GM18951 (cell line): ENCODE results near the gene IL36G.

Source experiments
- POLR2A ChIP-seq: IDR thresholded peaks from 4 replicates; pipeline ENCODE4 v1.6.1; 2011; ENCODE audit warnings: mild to moderate bottlenecking; ENCODE audit not compliant: insufficient read length, insufficient read depth; ENCODE audit errors: extremely low read depth
- in situ Hi-C: fragments of 300-500 bp; cut with MboI; formaldehyde crosslinking; loops from one replicate; pipeline ENCODE4 v1.12.0; 2022; ENCODE audit warnings: low sequenced_read_pairs, mixed read lengths, inconsistent platforms; ENCODE audit not compliant: unreplicated experiment

IL36G gene

DNA sequence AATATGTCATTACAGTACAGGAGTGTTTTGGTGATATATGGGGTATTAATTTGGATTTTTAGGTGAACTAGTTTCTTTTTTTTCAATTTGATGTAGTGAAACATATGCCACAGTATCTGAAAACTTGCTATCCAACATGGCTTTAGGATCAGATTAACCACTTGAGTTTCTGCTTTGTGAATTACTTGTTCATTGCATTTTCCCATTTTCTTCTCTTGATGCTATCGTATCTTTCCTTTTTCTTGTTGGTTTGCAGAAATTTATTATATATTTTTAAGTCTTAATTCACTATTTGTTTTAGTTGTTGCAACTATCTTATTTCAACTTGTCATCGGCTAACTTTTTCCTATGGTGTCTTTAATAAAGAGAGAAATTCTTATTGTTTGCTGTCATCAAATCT, 36.3 kb downstream of the IL36G start:
- in situ Hi-C loops, result no loop called here
- TF ChIP-seq POLR2A, result no peak

DNA sequence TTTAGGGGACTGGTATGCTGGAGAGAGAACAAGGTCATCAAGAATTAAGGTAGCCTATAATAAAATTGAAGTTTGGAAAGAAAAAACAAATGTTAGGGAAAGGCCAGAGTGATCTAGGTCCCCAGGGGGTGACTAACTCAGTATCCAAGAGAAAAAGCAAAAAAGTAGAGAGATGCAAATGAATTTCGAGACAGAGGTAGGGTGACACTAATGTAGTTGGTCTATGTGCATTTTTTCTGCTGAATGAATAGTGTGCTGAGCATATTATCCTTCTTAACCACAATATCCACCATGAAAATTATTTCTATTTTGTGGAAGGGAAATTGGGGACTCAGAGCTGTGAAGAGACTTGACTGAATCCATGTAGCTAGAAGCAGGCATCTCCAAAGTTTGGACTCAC, 37.2 kb downstream of the IL36G start:
- TF ChIP-seq POLR2A, result no peak
- in situ Hi-C loops, result no loop called here

DNA sequence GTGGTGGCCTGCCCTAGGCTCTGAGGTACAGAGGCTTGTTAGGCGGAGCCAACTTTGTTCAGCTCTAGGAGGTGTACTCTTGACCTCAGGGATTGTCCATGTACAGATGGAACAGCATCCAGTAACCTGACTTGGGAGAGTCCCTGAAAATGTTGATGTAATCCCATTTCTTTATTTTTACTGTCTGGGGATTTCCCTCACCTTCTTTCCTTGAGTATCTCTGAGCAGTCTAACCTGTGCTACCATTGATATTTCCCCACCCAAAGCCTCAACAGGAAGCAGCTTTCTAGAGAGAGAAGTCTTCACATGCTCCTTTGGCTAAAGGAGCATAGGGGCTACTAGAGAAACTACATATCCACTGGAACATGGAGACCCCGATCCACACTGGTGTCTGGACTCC, 37.8 kb downstream of the IL36G start:
- in situ Hi-C loops, result no loop called here

DNA sequence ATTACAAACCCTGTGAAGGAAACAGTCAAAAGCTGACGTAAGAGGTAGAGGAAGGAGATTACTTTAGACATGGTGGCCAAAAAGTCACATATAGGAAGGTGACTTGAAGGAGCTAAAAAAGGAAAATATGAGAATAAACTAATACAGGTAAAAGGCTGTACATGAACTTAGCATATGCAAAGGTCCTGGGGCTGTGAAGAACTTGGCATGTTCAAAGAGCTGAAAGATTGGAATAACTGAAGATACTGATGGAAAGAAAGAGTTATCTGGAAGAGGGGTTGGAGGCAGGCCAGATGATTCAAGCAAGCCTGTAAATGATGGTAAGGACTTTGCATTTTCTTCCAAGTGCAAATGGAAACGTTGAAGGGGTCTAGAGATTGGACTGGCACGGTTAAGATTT, 40.7 kb downstream of the IL36G start:
- in situ Hi-C loops, result no loop called here
- TF ChIP-seq POLR2A, result no peak

More for the DNA sequence above, 37.8 kb downstream of the IL36G start:
- no peak for TF ChIP-seq POLR2A

DNA sequence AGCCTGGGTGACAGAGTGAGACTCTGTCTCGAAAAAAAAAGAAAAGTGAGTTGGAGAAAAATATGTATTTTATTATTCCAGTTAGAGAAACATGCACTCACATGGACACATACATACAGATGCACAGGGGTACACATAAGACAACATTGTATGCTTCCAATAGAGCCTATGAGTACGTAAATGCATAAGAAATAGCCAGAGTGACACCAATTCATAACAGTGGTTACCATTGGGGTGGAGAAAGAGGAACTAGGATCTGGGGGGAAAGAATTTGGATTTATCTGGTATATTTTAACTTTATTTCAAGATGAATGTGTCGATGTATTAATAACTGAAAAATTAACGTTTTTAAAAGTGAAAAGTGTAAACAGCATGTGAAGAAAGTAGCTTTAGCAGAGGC, 43.5 kb downstream of the IL36G start:
- in situ Hi-C loops, result no loop called here
- TF ChIP-seq POLR2A, result no peak

DNA sequence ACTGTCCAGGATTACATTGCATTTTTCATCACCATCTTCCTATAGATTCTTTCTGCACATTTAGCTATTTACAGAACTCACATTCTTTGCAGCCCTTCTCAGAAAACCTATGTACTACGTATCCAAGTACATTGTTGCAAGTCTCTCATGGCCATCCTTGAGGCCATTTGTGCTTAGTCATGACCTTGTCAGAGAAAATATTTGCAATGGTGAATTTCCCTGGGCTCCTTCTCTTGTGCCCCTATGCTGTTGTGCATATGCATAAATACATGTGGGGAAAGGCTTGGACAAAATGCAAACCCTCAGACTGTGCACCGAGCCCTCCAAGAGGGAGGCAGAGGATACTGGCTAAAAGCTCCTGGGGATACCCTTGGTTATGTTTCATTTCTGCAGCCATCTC, 47.0 kb downstream of the IL36G start:
- in situ Hi-C loops, result no loop called here

DNA sequence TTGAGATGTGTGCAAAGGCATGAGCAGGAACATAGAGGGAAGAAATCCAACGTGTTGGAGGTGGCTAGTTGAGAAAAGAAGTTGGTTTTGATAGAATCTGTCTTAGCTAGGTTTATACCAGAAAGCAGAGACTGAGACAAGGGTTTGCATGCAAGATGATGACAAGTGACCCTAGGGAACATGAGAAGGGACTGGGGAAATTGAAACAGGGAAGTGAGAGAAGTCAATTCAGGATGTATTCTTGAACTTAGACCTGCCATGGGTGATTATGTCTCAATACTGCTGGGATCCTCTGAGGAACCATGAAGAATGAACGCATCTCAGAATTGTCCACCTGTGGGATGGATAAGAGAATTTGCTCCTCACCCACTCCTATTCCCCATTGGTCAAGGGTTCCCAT, 47.9 kb downstream of the IL36G start:
- no peak for TF ChIP-seq POLR2A
- in situ Hi-C loops, result no loop called here

More for the DNA sequence above, 47.0 kb downstream of the IL36G start:
- no peak for TF ChIP-seq POLR2A

DNA sequence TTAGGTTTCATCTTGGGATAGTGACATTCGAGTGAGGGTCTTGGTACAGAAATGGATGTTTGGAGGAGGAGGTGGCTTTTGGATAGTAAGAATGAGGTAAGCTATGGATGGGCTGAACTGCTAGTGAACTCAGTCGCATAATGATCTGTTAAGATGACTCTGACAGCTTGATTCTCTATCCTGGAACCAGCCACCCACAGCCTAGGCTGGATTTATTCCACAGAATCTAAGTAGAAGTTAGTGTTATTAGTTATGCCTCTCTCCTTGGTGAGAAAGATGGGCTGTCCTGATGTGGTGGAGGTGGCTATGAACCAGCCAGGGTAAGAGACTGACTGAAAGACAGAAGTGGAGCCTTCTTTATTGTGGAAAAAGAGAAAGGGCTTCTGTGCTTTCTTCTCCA, 49.9 kb downstream of the IL36G start:
- in situ Hi-C loops, result no loop called here
- no peak for TF ChIP-seq POLR2A

DNA sequence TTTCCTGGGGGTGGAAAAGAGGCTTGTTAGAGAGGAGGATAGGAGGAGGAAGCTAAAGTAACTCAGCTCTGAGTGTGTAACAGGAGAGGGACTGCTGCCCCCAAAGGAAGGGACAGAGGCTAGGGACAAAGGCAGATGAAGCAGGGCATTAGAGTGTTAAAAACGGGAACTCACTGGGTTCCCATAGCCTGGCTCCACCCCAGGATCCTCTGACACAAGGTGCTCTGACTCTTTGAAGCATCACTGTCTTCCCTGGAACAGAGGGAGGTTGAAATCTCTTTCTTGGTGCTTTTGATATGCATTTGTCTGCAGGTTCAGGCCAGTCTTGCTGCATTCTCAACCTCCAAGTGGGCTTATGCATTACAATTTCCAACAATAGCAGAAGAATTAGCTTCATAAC, 50.3 kb downstream of the IL36G start:
- in situ Hi-C loops, result no loop called here
- TF ChIP-seq POLR2A, result no peak

DNA sequence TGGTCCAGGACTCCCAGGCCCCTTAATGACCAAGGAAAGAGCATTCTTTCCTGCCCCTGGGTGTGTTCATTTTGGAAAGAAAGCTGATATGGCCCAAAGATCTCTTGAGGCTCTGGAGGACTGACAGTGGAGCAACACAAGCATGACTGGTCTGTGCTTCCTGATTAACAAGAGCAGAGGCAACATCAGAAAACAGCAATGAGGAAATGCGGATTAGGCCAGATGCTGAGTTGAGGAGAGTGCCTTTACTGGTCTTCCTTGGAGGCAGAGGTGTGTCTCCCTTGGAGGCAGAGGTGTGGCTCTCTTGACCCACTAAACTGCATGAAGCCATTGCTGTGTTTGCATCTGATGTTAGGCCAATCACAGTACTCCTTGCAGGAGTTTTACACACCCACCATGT, 54.9 kb downstream of the IL36G start:
- in situ Hi-C loops, result no loop called here
- TF ChIP-seq POLR2A, result no peak

DNA sequence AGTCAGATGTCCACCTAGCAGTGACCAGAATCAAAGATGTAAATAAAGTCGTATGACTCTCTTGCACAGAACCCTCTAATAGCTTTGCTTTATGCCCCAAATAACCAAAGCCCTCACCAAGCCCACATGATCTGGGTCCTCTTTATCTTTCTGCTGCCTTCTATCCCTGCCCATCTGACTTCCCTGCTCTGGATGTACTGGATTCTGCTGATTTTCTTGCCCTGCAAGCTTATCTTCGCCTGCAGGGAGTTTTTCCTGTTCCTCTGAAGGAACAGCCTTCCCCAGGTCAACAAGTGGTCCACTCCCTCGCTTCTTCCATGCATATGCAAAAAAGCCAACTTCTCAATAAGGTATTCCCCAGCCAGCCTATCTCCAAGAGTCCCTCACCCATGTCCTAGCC, 56.2 kb downstream of the IL36G start:
- in situ Hi-C loops, result no loop called here
- no peak for TF ChIP-seq POLR2A
